HEK293 (cell line): Measurements from ENCODE around the gene CAPN5.

Experiments used
- CTCF ChIA-PET: fragments of 350-600 bp; formaldehyde crosslinking; extraction: SDS; loops from one replicate; lab custom pipeline; 2021; ENCODE audit warnings: antibody characterized with exemption; lab: Yijun Ruan, JAX
- POLR2A ChIA-PET: fragments of 300-600 bp; formaldehyde crosslinking; extraction: SDS; loops from one replicate; lab custom pipeline; 2020; ENCODE audit warnings: antibody characterized with exemption, inconsistent platforms; lab: Yijun Ruan, JAX
- H3K27ac ChIP-seq: fragments of 200-500 bp; sonication (Bioruptor generic); 2 replicates; pipeline ENCODE4 v1.5.1; 2014; ENCODE audit warnings: low read depth, low read length, control low read depth, inconsistent platforms; ENCODE audit errors: extremely low read depth
- H3K36me3 ChIP-seq, 2 experiments: fragments of 200-500 bp in 1 of 2; sonication (Bioruptor generic) in 1 of 2; 1 replicate in 1 of 2; 2 replicates in 1 of 2; pipeline ENCODE4 v1.5.1; 2014 to 2017; ENCODE audit warnings: inconsistent platforms in 2 of 2, low read length in 2 of 2; ENCODE audit not compliant: control insufficient read depth in 2 of 2, insufficient read depth in 1 of 2
- H3K4me1 ChIP-seq: fragments of 200-500 bp; sonication (Bioruptor generic); 2 replicates; pipeline ENCODE4 v1.5.1; 2014; ENCODE audit warnings: mild to moderate bottlenecking, low read length, inconsistent platforms; ENCODE audit not compliant: control insufficient read depth, insufficient read depth
- H3K4me3 ChIP-seq: 2 replicates; pipeline ENCODE4 v1.5.1; 2011; ENCODE audit warnings: low read depth, mild to moderate bottlenecking, control low read depth, low read length, moderate library complexity
- H3K9me3 ChIP-seq: fragments of 200-500 bp; sonication (Bioruptor generic); 2 replicates; pipeline ENCODE4 v1.5.1; 2014; ENCODE audit warnings: low read depth, low read length, inconsistent platforms; ENCODE audit not compliant: control insufficient read depth, insufficient read depth
- ATF2 ChIP-seq: fragments of 450-650 bp; formaldehyde crosslinking; IDR thresholded peaks from 2 replicates; pipeline ENCODE4 v1.5.1; 2016; ENCODE audit warnings: missing biosample characterization, missing genetic modification characterization, low read depth
- BCL6B ChIP-seq: fragments of 450-650 bp; formaldehyde crosslinking; IDR thresholded peaks from 2 replicates; pipeline ENCODE4 v1.5.1; 2017; ENCODE audit warnings: missing biosample characterization, missing genetic modification characterization
- CTCF ChIP-seq: fragments of 450-650 bp; formaldehyde crosslinking; IDR thresholded peaks from 2 replicates; pipeline ENCODE4 v1.5.1; 2016; ENCODE audit warnings: missing biosample characterization, missing genetic modification characterization
- KLF17 ChIP-seq: fragments of 450-650 bp; formaldehyde crosslinking; IDR thresholded peaks from 2 replicates; pipeline ENCODE4 v1.5.1; 2016; ENCODE audit warnings: missing biosample characterization, missing genetic modification characterization
- TCF7L2 ChIP-seq: IDR thresholded peaks from 2 replicates; pipeline ENCODE4 v1.6.1; 2011; ENCODE audit warnings: low read depth, mild to moderate bottlenecking, inconsistent platforms, low read length, moderate library complexity, borderline replicate concordance
- TRIM28 ChIP-seq: IDR thresholded peaks from 2 replicates; pipeline ENCODE4 v1.6.1; 2011; ENCODE audit warnings: low read length, control low read depth, borderline replicate concordance
- WT1 ChIP-seq: fragments of 450-650 bp; formaldehyde crosslinking; IDR thresholded peaks from 2 replicates; pipeline ENCODE4 v1.5.1; 2016; ENCODE audit warnings: missing biosample characterization, missing genetic modification characterization
- YY2 ChIP-seq: fragments of 450-650 bp; formaldehyde crosslinking; IDR thresholded peaks from 2 replicates; pipeline ENCODE4 v1.5.1; 2016; ENCODE audit warnings: missing biosample characterization, missing genetic modification characterization
- ZBTB10 ChIP-seq: fragments of 450-650 bp; formaldehyde crosslinking; IDR thresholded peaks from 2 replicates; pipeline ENCODE4 v1.5.1; 2016; ENCODE audit warnings: missing biosample characterization, missing genetic modification characterization
- ZFHX2 ChIP-seq: fragments of 450-650 bp; formaldehyde crosslinking; conservative IDR thresholded peaks from 2 replicates; pipeline ENCODE4 v1.5.1; 2016; ENCODE audit warnings: missing biosample characterization, missing genetic modification characterization
- ZNF10 ChIP-seq: fragments of 450-650 bp; formaldehyde crosslinking; IDR thresholded peaks from 2 replicates; pipeline ENCODE4 v1.5.1; 2017; ENCODE audit warnings: missing biosample characterization, missing genetic modification characterization
- ZNF121 ChIP-seq: fragments of 450-650 bp; formaldehyde crosslinking; IDR thresholded peaks from 2 replicates; pipeline ENCODE4 v1.5.1; 2016; ENCODE audit warnings: missing biosample characterization, missing genetic modification characterization
- ZNF133 ChIP-seq: fragments of 450-650 bp; formaldehyde crosslinking; IDR thresholded peaks from 2 replicates; pipeline ENCODE4 v1.5.1; 2016; ENCODE audit warnings: missing biosample characterization, missing genetic modification characterization
- ZNF146 ChIP-seq: fragments of 450-650 bp; formaldehyde crosslinking; IDR thresholded peaks from 2 replicates; pipeline ENCODE4 v1.5.1; 2016; ENCODE audit warnings: missing biosample characterization, missing genetic modification characterization
- ZNF239 ChIP-seq: fragments of 450-650 bp; formaldehyde crosslinking; IDR thresholded peaks from 2 replicates; pipeline ENCODE4 v1.5.1; 2016; ENCODE audit warnings: missing biosample characterization, missing genetic modification characterization
- ZNF248 ChIP-seq: fragments of 450-650 bp; formaldehyde crosslinking; IDR thresholded peaks from 2 replicates; pipeline ENCODE4 v1.5.1; 2017; ENCODE audit warnings: missing biosample characterization, missing genetic modification characterization
- ZNF341 ChIP-seq: fragments of 450-650 bp; formaldehyde crosslinking; IDR thresholded peaks from 2 replicates; pipeline ENCODE4; 2016; ENCODE audit warnings: low read depth, missing biosample characterization, missing genetic modification characterization
- ZNF391 ChIP-seq: fragments of 450-650 bp; formaldehyde crosslinking; IDR thresholded peaks from 2 replicates; pipeline ENCODE4 v1.5.1; 2016; ENCODE audit warnings: low read depth, missing biosample characterization, missing genetic modification characterization, borderline replicate concordance
- ZNF521 ChIP-seq: fragments of 450-650 bp; formaldehyde crosslinking; IDR thresholded peaks from 2 replicates; pipeline ENCODE4 v1.5.1; 2017; ENCODE audit warnings: missing biosample characterization, mild to moderate bottlenecking, missing genetic modification characterization
- ZNF530 ChIP-seq: fragments of 450-650 bp; formaldehyde crosslinking; IDR thresholded peaks from 2 replicates; pipeline ENCODE4 v1.5.1; 2016; ENCODE audit warnings: low read depth, missing biosample characterization, missing genetic modification characterization
- ZNF555 ChIP-seq: fragments of 450-650 bp; formaldehyde crosslinking; conservative IDR thresholded peaks from 2 replicates; pipeline ENCODE4 v1.5.1; 2017; ENCODE audit warnings: missing biosample characterization, mild to moderate bottlenecking, missing genetic modification characterization, inconsistent platforms
- ZNF571 ChIP-seq: fragments of 450-650 bp; formaldehyde crosslinking; IDR thresholded peaks from 2 replicates; pipeline ENCODE4 v1.5.0; 2017; ENCODE audit warnings: missing biosample characterization, missing genetic modification characterization
- ZNF610 ChIP-seq: fragments of 450-650 bp; formaldehyde crosslinking; IDR thresholded peaks from 2 replicates; pipeline ENCODE4 v1.5.1; 2016; ENCODE audit warnings: missing biosample characterization, missing genetic modification characterization, borderline replicate concordance
- ZNF658 ChIP-seq: fragments of 450-650 bp; formaldehyde crosslinking; IDR thresholded peaks from 2 replicates; pipeline ENCODE4; 2016; ENCODE audit warnings: missing biosample characterization, missing genetic modification characterization
- ZNF664 ChIP-seq: fragments of 450-650 bp; formaldehyde crosslinking; IDR thresholded peaks from 2 replicates; pipeline ENCODE4 v1.5.1; 2016; ENCODE audit warnings: missing biosample characterization, missing genetic modification characterization
- ZNF704 ChIP-seq: fragments of 450-650 bp; formaldehyde crosslinking; IDR thresholded peaks from 2 replicates; pipeline ENCODE4 v1.5.1; 2016; ENCODE audit warnings: missing biosample characterization, missing genetic modification characterization

CAPN5 gene

GRCh38 chr11:77109236-77110019 lies 42.7 kb downstream of the CAPN5 start:
- ChIA-PET CTCF (interaction anchor here (2.4 to 2.9 kb wide), 2 partner anchors 18 to 19 kb away, joined by 12 to 21 read pairs; partner anchors contain the start of gene MYO7A), POLR2A (no interaction called here)
- no peak overlapping the region for H3K4me3 ChIP-seq
- no peaks in the 10 kb centered on the region for H3K4me1 ChIP-seq
- TF ChIP-seq CTCF (tag by site-specific recombination), result no peak
- no peak for TF ChIP-seq BCL6B (tag by site-specific recombination)
- TF ChIP-seq ZNF555 (tag by site-specific recombination), result no peak
- TF ChIP-seq ZBTB10 (tag by site-specific recombination), result no peak
- TF ChIP-seq ZNF571 (tag by site-specific recombination), result no peak
- TF ChIP-seq WT1 (tag by site-specific recombination), result no peak
- no peak for TF ChIP-seq ATF2 (tag by site-specific recombination)
- no peak for TF ChIP-seq ZNF391 (tag by site-specific recombination)
- no peak for TF ChIP-seq ZNF704 (tag by site-specific recombination)
- TF ChIP-seq ZNF239 (tag by site-specific recombination), result no peak
- no peak for TF ChIP-seq ZNF121 (tag by site-specific recombination)
- no peak for TF ChIP-seq TRIM28
- no peak for TF ChIP-seq ZNF610 (tag by site-specific recombination)
- H3K27ac ChIP-seq, result no peak overlapping the region
- H3K36me3 ChIP-seq, result no peaks in the 10 kb centered on the region
- no peaks in the 10 kb centered on the region for H3K9me3 ChIP-seq

- Histone ChIP-seq H3K27ac (no peak overlapping the region), H3K9me3 (no peaks in the 10 kb centered on the region), H3K4me3 (no peak overlapping the region), H3K36me3 (no peaks in the 10 kb centered on the region), H3K4me1 (no peaks in the 10 kb centered on the region)
- POLR2A ChIA-PET, result no interaction called here
- CTCF ChIA-PET, result interaction anchor here (1.2 to 2.9 kb wide), 3 partner anchors 16 to 63 kb away, joined by 3 to 21 read pairs (median 12); partner anchors contain the start of gene MYO7A
- no peak for TF ChIP-seq ZNF521
- TF ChIP-seq ZNF10 (tag by site-specific recombination), result no peak
- TF ChIP-seq ZNF658 (tag by site-specific recombination), result no peak
- no peak for TF ChIP-seq ZNF239 (tag by site-specific recombination)
- TF ChIP-seq ZFHX2 (tag by site-specific recombination), result no peak
- no peak for TF ChIP-seq ZNF341
- no peak for TF ChIP-seq YY2 (tag by site-specific recombination)
- no peak for TF ChIP-seq ZNF146 (tag by site-specific recombination)
- no peak for TF ChIP-seq ZNF664 (tag by site-specific recombination)
- TF ChIP-seq ZNF133 (tag by site-specific recombination), result no peak
- no peak for TF ChIP-seq KLF17 (tag by site-specific recombination)
- TF ChIP-seq ZNF530, result no peak
- no peak for TF ChIP-seq ZNF248 (tag by site-specific recombination)
- no peak for TF ChIP-seq TCF7L2
These were observed 44.1 kb downstream of the CAPN5 start for GRCh38 chr11:77110836-77111235.
